GM12801 (cell line): ENCODE results near the gene NCOA5.

Experiments
- CTCF ChIP-seq: IDR thresholded peaks from one replicate; pipeline ENCODE4 v1.5.1; 2011; ENCODE audit warnings: control low read depth; ENCODE audit not compliant: insufficient read length; ENCODE audit errors: extremely low read depth

NCOA5 gene

GRCh38 chr20:46100988-46101387 is 11.2 kb upstream of the NCOA5 start:
- no peak for TF ChIP-seq CTCF

- TF ChIP-seq CTCF, result no peak
Measured at GRCh38 chr20:46099491-46100287, 9.9 kb upstream of the NCOA5 start.

GRCh38 chr20:46093531-46093930 is 3.8 kb upstream of the NCOA5 start:
- TF ChIP-seq CTCF, result no peak

GRCh38 chr20:46089167-46089416 is 670 bp downstream of the NCOA5 start:
- TF ChIP-seq CTCF, result no peak

GRCh38 chr20:46088409-46089166 is 1.2 kb downstream of the NCOA5 start:
- TF ChIP-seq CTCF, result no peak

- no peak for TF ChIP-seq CTCF
Measured at GRCh38 chr20:46087161-46087560, 2.6 kb downstream of the NCOA5 start.

GRCh38 chr20:46085179-46085851 is 4.4 kb downstream of the NCOA5 start:
- TF ChIP-seq CTCF, result no peak
